Trophoblast cell (in vitro differentiated cells and primary cell): ENCODE results near the gene NRXN3.

Source experiments
- DNase-seq, 2 donors: peaks; one replicate each; pipeline ENCODE4 v3.0.0-alpha.2; 2016
- H2AFZ ChIP-seq: 2 replicates; pipeline ENCODE4 v1.6.1; 2013; ENCODE audit warnings: low read length, moderate library complexity, mild to moderate bottlenecking; ENCODE audit not compliant: insufficient read depth, poor library complexity
- H2AK5ac ChIP-seq: 2 replicates; pipeline ENCODE4 v1.6.1; 2013; ENCODE audit warnings: mild to moderate bottlenecking, low read length
- H2BK120ac ChIP-seq: 2 replicates; pipeline ENCODE4 v1.6.1; 2013; ENCODE audit warnings: low read length, mild to moderate bottlenecking, moderate library complexity; ENCODE audit not compliant: insufficient read depth, poor library complexity
- H2BK12ac ChIP-seq: 2 replicates; pipeline ENCODE4 v1.6.1; 2013; ENCODE audit warnings: mild to moderate bottlenecking, low read length, moderate library complexity
- H2BK5ac ChIP-seq: 2 replicates; pipeline ENCODE4 v1.6.1; 2013; ENCODE audit warnings: low read length, low read depth, moderate library complexity, mild to moderate bottlenecking; ENCODE audit not compliant: poor library complexity
- H3K14ac ChIP-seq: 2 replicates; pipeline ENCODE4 v1.6.1; 2013; ENCODE audit warnings: mild to moderate bottlenecking, low read length
- H3K18ac ChIP-seq: 2 replicates; pipeline ENCODE4 v1.6.1; 2013; ENCODE audit warnings: mild to moderate bottlenecking, low read length
- H3K23ac ChIP-seq: 2 replicates; pipeline ENCODE4 v1.6.1; 2013; ENCODE audit warnings: low read length
- H3K27ac ChIP-seq: 2 replicates; pipeline ENCODE4 v1.5.1; 2013; ENCODE audit warnings: low read depth, mild to moderate bottlenecking, inconsistent platforms, low read length, moderate library complexity
- H3K27me3 ChIP-seq: 2 replicates; pipeline ENCODE4 v1.6.1; 2013; ENCODE audit warnings: inconsistent platforms, mild to moderate bottlenecking, low read length, moderate library complexity; ENCODE audit not compliant: insufficient read depth
- H3K36me3 ChIP-seq, 2 experiments: 1 replicate in 1 of 2; 2 replicates in 1 of 2; pipeline ENCODE4 v1.6.1; 2013; ENCODE audit warnings: low read length in 2 of 2, mild to moderate bottlenecking in 2 of 2, moderate library complexity in 1 of 2; ENCODE audit not compliant: insufficient read depth in 2 of 2, control insufficient read depth in 1 of 2
- H3K4ac ChIP-seq: 2 replicates; pipeline ENCODE4 v1.6.1; 2013; ENCODE audit warnings: low read depth, mild to moderate bottlenecking, low read length, moderate library complexity
- H3K4me1 ChIP-seq, 2 experiments: 1 replicate in 1 of 2; 2 replicates in 1 of 2; pipeline ENCODE4 v1.6.1; 2013; ENCODE audit warnings: low read length in 2 of 2, mild to moderate bottlenecking in 2 of 2, moderate library complexity in 1 of 2; ENCODE audit not compliant: insufficient read depth in 2 of 2, control insufficient read depth in 1 of 2
- H3K4me2 ChIP-seq: 2 replicates; pipeline ENCODE4 v1.6.1; 2013; ENCODE audit warnings: inconsistent platforms, mild to moderate bottlenecking, low read length, moderate library complexity
- H3K4me3 ChIP-seq: 2 replicates; pipeline ENCODE4 v1.5.1; 2013; ENCODE audit warnings: mild to moderate bottlenecking, low read depth, low read length, inconsistent platforms
- H3K79me1 ChIP-seq: one replicate; pipeline ENCODE4 v1.6.1; 2013; ENCODE audit warnings: low read length
- H3K79me2 ChIP-seq: 2 replicates; pipeline ENCODE4 v1.6.1; 2013; ENCODE audit warnings: low read length, mild to moderate bottlenecking; ENCODE audit not compliant: control insufficient read depth, insufficient read depth, poor library complexity
- H3K9ac ChIP-seq: 2 replicates; pipeline ENCODE4 v1.6.1; 2013; ENCODE audit warnings: mild to moderate bottlenecking, low read length
- H3K9me3 ChIP-seq: 2 replicates; pipeline ENCODE4 v1.6.1; 2013; ENCODE audit warnings: low read depth, mild to moderate bottlenecking, control low read depth, inconsistent platforms, low read length; ENCODE audit not compliant: insufficient read depth
- H4K12ac ChIP-seq: 2 replicates; pipeline ENCODE4 v1.6.1; 2013; ENCODE audit warnings: low read depth, mild to moderate bottlenecking, low read length, moderate library complexity
- H4K8ac ChIP-seq: 2 replicates; pipeline ENCODE4 v1.6.1; 2013; ENCODE audit warnings: low read depth, mild to moderate bottlenecking, low read length, moderate library complexity
- H4K91ac ChIP-seq: one replicate; pipeline ENCODE4 v1.6.1; 2013; ENCODE audit warnings: low read depth, mild to moderate bottlenecking, low read length, moderate library complexity
- WGBS: extraction: QIAGEN DNeasy Blood & Tissue Kit; methylation state at CpG from one replicate; pipeline ENCODE4 v1.1.7; 2013; ENCODE audit warnings: missing lambda C conversion rate; ENCODE audit not compliant: insufficient read length, insufficient coverage; ENCODE audit errors: extremely low coverage; 5-methylcytosine and 5-hydroxymethylcytosine counted together

The NRXN3 gene

GRCh38 chr14:78618368-78618767 is 448.2 kb downstream of the NRXN3 start:
- Histone ChIP-seq H3K4me3 (no peak overlapping the region), H4K8ac (no peak overlapping the region), H3K27me3 (no peaks in the 10 kb centered on the region), H2AFZ (no peak overlapping the region), H3K79me2 (no peaks in the 10 kb centered on the region), H3K9ac (no peak overlapping the region), H3K18ac (no peak overlapping the region), H3K4ac (no peak overlapping the region), H3K4me1 (no peaks in the 10 kb centered on the region), H3K14ac (peak overlapping the region; percentile 19), H3K9me3 (no peaks in the 10 kb centered on the region), H2BK12ac (no peak overlapping the region), H4K91ac (no peak overlapping the region), H3K27ac (no peak overlapping the region), H4K12ac (no peak overlapping the region), H2BK120ac (no peak overlapping the region), H3K23ac (no peak overlapping the region), H3K36me3 (no peaks in the 10 kb centered on the region), H2BK5ac (no peak overlapping the region), H3K79me1 (no peaks in the 10 kb centered on the region), H3K4me2 (no peak overlapping the region), H2AK5ac (no peak overlapping the region)
- WGBS, result no CpG with 5 or more reads among the region's 6 CpGs
- no peak for DNase-seq

GRCh38 chr14:78627114-78627513 is 456.9 kb downstream of the NRXN3 start:
- Histone ChIP-seq H4K91ac (peak overlapping the region; percentile 32), H3K14ac (no peak overlapping the region), H3K23ac (no peak overlapping the region), H4K12ac (no peak overlapping the region), H3K27me3 (no peaks in the 10 kb centered on the region), H3K4me2 (no peak overlapping the region), H2AFZ (no peak overlapping the region), H2BK5ac (no peak overlapping the region), H3K4me1 (peaks cover 0 to 3% of the 10 kb centered on the region in 2 experiments), H2AK5ac (no peak overlapping the region), H3K9ac (no peak overlapping the region), H3K79me1 (peaks cover 2% of the 10 kb centered on the region), H3K4ac (no peak overlapping the region), H4K8ac (no peak overlapping the region), H2BK120ac (no peak overlapping the region), H3K18ac (no peak overlapping the region), H3K9me3 (no peaks in the 10 kb centered on the region), H3K4me3 (no peak overlapping the region), H2BK12ac (no peak overlapping the region), H3K36me3 (no peaks in the 10 kb centered on the region), H3K79me2 (no peaks in the 10 kb centered on the region), H3K27ac (no peak overlapping the region)
- DNase-seq, result no peak

GRCh38 chr14:78631551-78631950 is 461.4 kb downstream of the NRXN3 start:
- Histone ChIP-seq H4K91ac (peak overlapping the region; percentile 26), H3K79me2 (no peaks in the 10 kb centered on the region), H3K27ac (no peak overlapping the region), H2AK5ac (no peak overlapping the region), H3K4me2 (no peak overlapping the region), H2BK12ac (peak overlapping the region; percentile 32), H2BK5ac (no peak overlapping the region), H3K79me1 (peaks cover 8% of the 10 kb centered on the region), H2BK120ac (no peak overlapping the region), H3K27me3 (no peaks in the 10 kb centered on the region), H3K36me3 (no peaks in the 10 kb centered on the region), H3K9ac (no peak overlapping the region), H4K12ac (no peak overlapping the region), H3K14ac (no peak overlapping the region), H3K9me3 (no peaks in the 10 kb centered on the region), H3K23ac (no peak overlapping the region), H3K4me3 (no peak overlapping the region), H3K4ac (no peak overlapping the region), H3K4me1 (peaks cover 3 to 7% of the 10 kb centered on the region in 2 experiments), H3K18ac (no peak overlapping the region), H2AFZ (peak overlapping the region; percentile 23), H4K8ac (no peak overlapping the region)
- no CpG with 5 or more reads among the region's 2 CpGs for WGBS
- DNase-seq, result no peak

GRCh38 chr14:78633752-78634151 is 463.6 kb downstream of the NRXN3 start:
- DNase-seq, result no peak
- Histone ChIP-seq H2BK5ac (peak overlapping the region; percentile 83), H3K27me3 (no peaks in the 10 kb centered on the region), H3K9me3 (no peaks in the 10 kb centered on the region), H3K27ac (peak overlapping the region; percentile 72), H2AFZ (peak overlapping the region; percentile 2), H2BK12ac (peak overlapping the region; percentile 53), H4K8ac (peak overlapping the region; percentile 8), H3K4me3 (no peak overlapping the region), H3K23ac (no peak overlapping the region), H3K4me2 (no peak overlapping the region), H3K4ac (peak overlapping the region; percentile 18), H2BK120ac (peak overlapping the region; percentile 54), H3K9ac (no peak overlapping the region), H2AK5ac (peak overlapping the region; percentile 11), H3K79me2 (no peaks in the 10 kb centered on the region), H3K14ac (peak overlapping the region; percentile 48), H4K12ac (peak overlapping the region; percentile 1), H3K18ac (peak overlapping the region; percentile 28), H3K79me1 (peaks cover 16% of the 10 kb centered on the region), H3K4me1 (peaks cover 6 to 7% of the 10 kb centered on the region in 2 experiments), H3K36me3 (no peaks in the 10 kb centered on the region), H4K91ac (peak overlapping the region; percentile 72)
